Measurements from ENCODE around the gene MYOM3. TPM values are rescaled to one million over a fixed set of nuclear protein-coding genes. Genes with fewer than 3 reads are reported as not detected.

The MYOM3 gene
- total and polyA plus RNA-seq, 7 donors: under 0.01 to 3.7 (median 3.0) TPM; not detected in 2

DNA sequence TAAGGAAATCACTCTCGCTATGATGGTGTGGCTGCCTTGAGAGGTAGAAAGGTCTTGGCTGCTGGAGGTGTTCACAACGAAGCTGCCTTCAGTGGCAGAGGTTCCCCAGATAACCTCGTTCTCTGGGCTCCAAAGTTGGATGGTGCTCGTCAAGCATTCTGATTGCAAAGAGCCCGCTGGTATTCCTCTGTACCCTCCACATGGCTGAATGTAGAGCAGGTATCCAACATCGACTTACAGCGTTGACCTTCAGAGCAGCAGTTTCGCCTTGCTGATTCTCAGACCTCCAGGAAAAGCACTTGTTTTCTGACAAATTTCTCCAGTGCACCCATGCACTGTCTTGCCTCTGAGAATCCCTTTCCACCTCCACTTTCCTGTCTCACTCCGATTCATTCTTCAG lies 35.3 kb upstream of the MYOM3 start:
- intact Hi-C loops (cut with DNase I): no loop called here
- whole genome bisulfite sequencing, 2 donors: 90 to 95% methylated on average over 9 of the region's 9 CpGs

DNA sequence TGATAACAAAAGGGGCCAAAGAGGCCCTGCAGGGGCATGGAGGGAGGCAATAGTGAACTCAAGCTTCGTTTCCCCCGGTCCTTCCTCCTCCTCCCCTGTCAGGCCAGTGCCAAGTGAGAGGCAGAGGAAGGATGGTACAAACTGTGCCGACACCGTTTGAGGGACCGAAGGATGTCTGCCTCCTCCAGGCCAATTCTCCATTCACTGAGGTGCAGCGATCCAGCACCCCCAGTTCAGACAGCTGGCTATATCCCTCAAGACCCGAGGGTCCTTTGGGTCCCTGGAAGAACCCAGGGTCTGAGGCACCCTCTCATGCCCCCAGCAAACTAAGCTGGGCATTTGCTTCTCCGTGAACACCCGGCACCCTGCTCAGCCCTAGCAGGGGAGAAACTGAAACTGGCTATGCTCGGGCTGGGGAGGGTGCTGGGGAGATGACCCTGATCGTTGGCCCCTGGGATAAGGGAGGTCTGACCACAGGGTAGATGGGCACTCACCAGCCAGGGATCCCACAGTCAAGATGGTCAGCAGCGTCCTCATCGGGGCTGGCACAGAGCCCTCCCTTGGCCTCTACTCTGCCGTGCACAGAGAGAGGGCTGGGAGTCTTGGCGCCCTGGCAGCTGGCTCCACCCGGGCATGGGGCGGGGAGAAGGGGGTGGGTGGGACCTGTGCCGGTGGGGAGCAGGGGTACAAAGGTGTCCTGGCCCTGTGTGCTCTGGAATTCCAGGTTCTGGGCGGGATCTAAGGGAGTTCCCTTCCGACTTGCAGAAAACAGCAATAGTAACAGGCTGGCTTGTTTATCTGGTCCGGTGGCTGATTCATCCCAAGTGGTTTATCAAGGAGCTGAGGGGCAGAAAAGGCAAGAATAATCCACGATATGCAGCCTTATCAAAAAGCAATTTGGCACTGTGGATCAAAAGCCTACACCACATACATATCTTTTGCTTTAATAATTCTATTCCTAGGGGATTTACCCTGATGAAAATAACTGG lies 30.9 kb upstream of the MYOM3 start, which contains the start of gene IL22RA1:
TSS of gene IL22RA1 (minus strand) at position 595 of the 989 bp plus-strand sequence. CDS start at position 537, 58 bp downstream.
- Histone ChIP-seq H3K27me3 (no peaks in the 10 kb centered on the region), H3K9me3 (no peaks in the 10 kb centered on the region), H3K27ac (no peak within 1 kb of the TSS), H3K4me3 (peak within 1 kb of the TSS in 3 of 4 donors; percentile 23 to 33 (median 31)), H3K4me1 (no peaks in the 10 kb centered on the region), H3K36me3 (no peaks in the 10 kb centered on the region)
- peak; percentile 61 for DNase-seq
- TF ChIP-seq POLR2A (IDR thresholded peaks at IDR 0.05) (peak in 1 of 2 donors; percentile 14), POLR2AphosphoS5 (IDR thresholded peaks at IDR 0.05) (no peak)
- TF ChIP-seq, protein P1, sequence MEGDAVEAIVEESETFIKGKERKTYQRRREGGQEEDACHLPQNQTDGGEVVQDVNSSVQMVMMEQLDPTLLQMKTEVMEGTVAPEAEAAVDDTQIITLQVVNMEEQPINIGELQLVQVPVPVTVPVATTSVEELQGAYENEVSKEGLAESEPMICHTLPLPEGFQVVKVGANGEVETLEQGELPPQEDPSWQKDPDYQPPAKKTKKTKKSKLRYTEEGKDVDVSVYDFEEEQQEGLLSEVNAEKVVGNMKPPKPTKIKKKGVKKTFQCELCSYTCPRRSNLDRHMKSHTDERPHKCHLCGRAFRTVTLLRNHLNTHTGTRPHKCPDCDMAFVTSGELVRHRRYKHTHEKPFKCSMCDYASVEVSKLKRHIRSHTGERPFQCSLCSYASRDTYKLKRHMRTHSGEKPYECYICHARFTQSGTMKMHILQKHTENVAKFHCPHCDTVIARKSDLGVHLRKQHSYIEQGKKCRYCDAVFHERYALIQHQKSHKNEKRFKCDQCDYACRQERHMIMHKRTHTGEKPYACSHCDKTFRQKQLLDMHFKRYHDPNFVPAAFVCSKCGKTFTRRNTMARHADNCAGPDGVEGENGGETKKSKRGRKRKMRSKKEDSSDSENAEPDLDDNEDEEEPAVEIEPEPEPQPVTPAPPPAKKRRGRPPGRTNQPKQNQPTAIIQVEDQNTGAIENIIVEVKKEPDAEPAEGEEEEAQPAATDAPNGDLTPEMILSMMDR (IDR thresholded peaks at IDR 0.05): no peak
- intact Hi-C loops (cut with DNase I): no loop called here
- 13 to 57% methylated on average over 22 of the region's 22 CpGs for WGBS, 2 donors

More for the DNA sequence above, 35.3 kb upstream of the MYOM3 start:
- Histone ChIP-seq H3K4me1 (peaks cover 0 to 10% (median 7%) of the 10 kb centered on the region in 4 donors), H3K27ac (no peak overlapping the region), H3K4me3 (no peak overlapping the region), H3K9me3 (no peaks in the 10 kb centered on the region), H3K27me3 (peaks cover 3 to 33% (median 3%) of the 10 kb centered on the region in 3 donors), H3K36me3 (no peaks in the 10 kb centered on the region)
- DNase-seq: no peak
- no peak for TF ChIP-seq EP300 (IDR thresholded peaks at IDR 0.05)

- no peak for DNase-seq
- Histone ChIP-seq H3K27me3 (no peaks in the 10 kb centered on the region), H3K4me1 (no peaks in the 10 kb centered on the region), H3K9me3 (no peaks in the 10 kb centered on the region), H3K4me3 (no peak overlapping the region), H3K27ac (no peak overlapping the region), H3K36me3 (no peaks in the 10 kb centered on the region)
- intact Hi-C loops (cut with DNase I): no loop called here
- TF ChIP-seq POLR2A (IDR thresholded peaks at IDR 0.05) (no peak), EP300 (IDR thresholded peaks at IDR 0.05) (no peak), POLR2AphosphoS5 (IDR thresholded peaks at IDR 0.05) (no peak)
- TF ChIP-seq, protein P1 (IDR thresholded peaks at IDR 0.05): no peak
- 84 to 86% methylated on average over 10 of the region's 10 CpGs for WGBS, 2 donors
Measured at GRCh38 chr1:24141311-24141997, 29.5 kb upstream of the MYOM3 start.

DNA sequence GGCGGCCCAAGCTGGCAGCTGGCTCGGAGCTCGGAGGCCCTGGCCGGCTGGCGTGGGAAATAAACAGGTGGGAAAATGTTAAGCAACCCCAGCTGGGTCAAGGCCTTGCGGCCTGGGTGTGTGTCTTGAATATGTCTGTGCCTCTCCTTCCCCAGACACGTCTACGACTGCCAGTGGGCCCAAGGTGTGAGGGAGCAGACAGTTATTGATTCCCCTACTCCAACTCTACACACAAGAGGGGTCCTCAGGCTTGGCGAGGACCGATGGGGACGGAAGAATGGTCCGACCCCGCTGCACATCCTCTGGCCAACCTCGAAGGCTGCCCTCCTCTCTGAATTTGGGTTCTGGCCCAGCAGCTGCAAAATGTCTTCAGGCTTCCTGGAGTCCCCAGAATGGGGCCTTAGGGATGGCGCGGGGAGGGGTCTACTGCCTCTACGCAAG lies 28.8 kb upstream of the MYOM3 start:
- DNase-seq: no peak
- intact Hi-C loops (cut with DNase I): no loop called here
- H3K4me1 ChIP-seq: no peaks in the 10 kb centered on the region
- no peak overlapping the region for H3K4me3 ChIP-seq
- no peak overlapping the region for H3K27ac ChIP-seq
- TF ChIP-seq EP300 (IDR thresholded peaks at IDR 0.05) (no peak), POLR2A (IDR thresholded peaks at IDR 0.05) (no peak), POLR2AphosphoS5 (IDR thresholded peaks at IDR 0.05) (no peak)
- TF ChIP-seq, protein P1 (IDR thresholded peaks at IDR 0.05): no peak
- H3K27me3 ChIP-seq: no peaks in the 10 kb centered on the region
- H3K9me3 ChIP-seq: no peaks in the 10 kb centered on the region
- no peaks in the 10 kb centered on the region for H3K36me3 ChIP-seq
- WGBS, 2 donors: 88 to 90% methylated on average over 17 of the region's 17 CpGs
